DOHH2 (cell line): ENCODE results near the gene DDHD1.

ENCODE experiments used
- EZH2phosphoT487 ChIP-seq: fragments of 200-600 bp; sonication (generic); IDR thresholded peaks from 2 replicates; pipeline ENCODE4 v1.6.1; 2017; ENCODE audit warnings: borderline replicate concordance, mild to moderate bottlenecking, antibody characterized with exemption, low read length, moderate library complexity, mixed read lengths
- TF ChIP-seq, protein P1 (sequence below): fragments of 200-600 bp; sonication (generic); IDR thresholded peaks from one replicate; pipeline ENCODE4 v1.5.1; 2014; ENCODE audit warnings: antibody characterized with exemption, mild to moderate bottlenecking, low read depth, low read length; ENCODE audit not compliant: poor library complexity, severe bottlenecking

DNA sequence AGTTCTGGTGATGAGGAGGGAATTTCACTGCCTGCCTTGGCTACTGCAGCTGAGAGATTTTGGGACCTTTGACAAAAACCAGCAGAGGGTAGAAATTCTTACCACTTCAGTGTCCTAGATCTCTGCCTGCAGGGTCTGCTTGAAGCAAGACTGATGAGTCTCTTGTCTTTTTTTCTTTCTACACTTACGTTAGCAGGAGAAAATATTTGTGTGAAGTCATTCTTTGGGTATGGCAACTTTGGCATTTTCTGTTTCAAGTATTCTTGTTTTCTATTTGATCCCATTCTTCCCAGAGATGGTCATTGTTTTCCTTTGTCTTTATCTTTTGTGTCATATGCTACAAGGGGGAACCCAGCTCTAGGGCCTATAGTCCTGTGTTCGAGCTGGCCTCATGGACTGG, 136.6 kb downstream of the DDHD1 start:
- TF ChIP-seq, protein P1, sequence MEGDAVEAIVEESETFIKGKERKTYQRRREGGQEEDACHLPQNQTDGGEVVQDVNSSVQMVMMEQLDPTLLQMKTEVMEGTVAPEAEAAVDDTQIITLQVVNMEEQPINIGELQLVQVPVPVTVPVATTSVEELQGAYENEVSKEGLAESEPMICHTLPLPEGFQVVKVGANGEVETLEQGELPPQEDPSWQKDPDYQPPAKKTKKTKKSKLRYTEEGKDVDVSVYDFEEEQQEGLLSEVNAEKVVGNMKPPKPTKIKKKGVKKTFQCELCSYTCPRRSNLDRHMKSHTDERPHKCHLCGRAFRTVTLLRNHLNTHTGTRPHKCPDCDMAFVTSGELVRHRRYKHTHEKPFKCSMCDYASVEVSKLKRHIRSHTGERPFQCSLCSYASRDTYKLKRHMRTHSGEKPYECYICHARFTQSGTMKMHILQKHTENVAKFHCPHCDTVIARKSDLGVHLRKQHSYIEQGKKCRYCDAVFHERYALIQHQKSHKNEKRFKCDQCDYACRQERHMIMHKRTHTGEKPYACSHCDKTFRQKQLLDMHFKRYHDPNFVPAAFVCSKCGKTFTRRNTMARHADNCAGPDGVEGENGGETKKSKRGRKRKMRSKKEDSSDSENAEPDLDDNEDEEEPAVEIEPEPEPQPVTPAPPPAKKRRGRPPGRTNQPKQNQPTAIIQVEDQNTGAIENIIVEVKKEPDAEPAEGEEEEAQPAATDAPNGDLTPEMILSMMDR, result no peak
- TF ChIP-seq EZH2phosphoT487, result no peak
